Liver (tissue), 9 donors: ENCODE data around the gene PAPPA. TPM values are rescaled to one million over a fixed set of nuclear protein-coding genes. Genes with fewer than 3 reads are reported as not detected.

Experiments
- DNase-seq: peaks from one replicate; pipeline ENCODE4 v3.0.0-alpha.2; 2017; ENCODE audit warnings: low spot score
- H3K27ac ChIP-seq, 2 donors: one replicate each; pipeline ENCODE4 v1.7.0; 2013; ENCODE audit warnings: inconsistent platforms in 2 of 2, low read length in 2 of 2, control low read depth in 1 of 2, low read depth in 1 of 2, mild to moderate bottlenecking in 1 of 2
- H3K27me3 ChIP-seq, 4 donors: one replicate each; pipeline versions ENCODE4 v1.6.1 to v1.7.0; 2013; ENCODE audit warnings: low read length in 3 of 4, inconsistent platforms in 1 of 4, mild to moderate bottlenecking in 1 of 4, moderate library complexity in 1 of 4; ENCODE audit not compliant: control insufficient read depth in 4 of 4, insufficient read depth in 4 of 4
- H3K36me3 ChIP-seq, 4 donors: one replicate each; pipeline versions ENCODE4 v1.6.1 to v1.7.0; 2013; ENCODE audit warnings: low read length in 3 of 4, mild to moderate bottlenecking in 3 of 4, low read depth in 1 of 4, moderate library complexity in 1 of 4; ENCODE audit not compliant: control insufficient read depth in 4 of 4, insufficient read depth in 3 of 4
- H3K4me1 ChIP-seq, 4 donors: one replicate each; pipeline versions ENCODE4 v1.6.1 to v1.7.0; 2013; ENCODE audit warnings: low read length in 3 of 4, mild to moderate bottlenecking in 3 of 4, moderate library complexity in 1 of 4; ENCODE audit not compliant: control insufficient read depth in 4 of 4, insufficient read depth in 4 of 4
- H3K4me3 ChIP-seq, 3 donors: one replicate each; pipeline versions ENCODE4 v1.6.1 to v1.7.0; 2013; ENCODE audit warnings: low read length in 3 of 3, control low read depth in 1 of 3, low read depth in 1 of 3, mild to moderate bottlenecking in 1 of 3
- H3K9ac ChIP-seq, 2 donors: one replicate each; pipeline ENCODE4 v1.7.0; 2013; ENCODE audit warnings: low read length in 2 of 2, mild to moderate bottlenecking in 2 of 2, moderate library complexity in 2 of 2, control low read depth in 1 of 2, low read depth in 1 of 2
- H3K9me3 ChIP-seq, 4 donors: one replicate each; pipeline versions ENCODE4 v1.6.1 to v1.7.0; 2013; ENCODE audit warnings: low read length in 3 of 4; ENCODE audit not compliant: control insufficient read depth in 4 of 4
- CTCF ChIP-seq: fragments of 150-350 bp; IDR thresholded peaks from 2 replicates; pipeline ENCODE4 v1.5.1; 2017; ENCODE audit warnings: improper control_type of control experiment, low read depth, low read length; ENCODE audit not compliant: missing input control
- EGR1 ChIP-seq, 2 donors: IDR thresholded peaks; 2 replicates each; pipeline ENCODE4 v1.6.1; 2016 to 2018; ENCODE audit warnings: antibody characterized with exemption in 2 of 2, low read depth in 2 of 2
- FOXA1 ChIP-seq: IDR thresholded peaks from 2 replicates; pipeline ENCODE4 v1.6.1; 2016; ENCODE audit warnings: antibody characterized with exemption
- FOXA2 ChIP-seq: IDR thresholded peaks from 2 replicates; pipeline ENCODE4 v1.6.1; 2016; ENCODE audit warnings: antibody characterized with exemption
- GABPA ChIP-seq, 2 donors: IDR thresholded peaks in 1 of 2; conservative IDR thresholded peaks in 1 of 2; 2 replicates each; pipeline ENCODE4 v1.6.1; 2016; ENCODE audit warnings: antibody characterized with exemption in 2 of 2, mild to moderate bottlenecking in 1 of 2, moderate library complexity in 1 of 2
- HNF4G ChIP-seq: IDR thresholded peaks from 2 replicates; pipeline ENCODE4 v1.6.1; 2016; ENCODE audit warnings: antibody characterized with exemption
- JUND ChIP-seq, 2 donors: IDR thresholded peaks; 2 replicates each; pipeline ENCODE4 v1.6.1; 2016; ENCODE audit warnings: antibody characterized with exemption in 2 of 2
- RAD21 ChIP-seq, 2 donors: IDR thresholded peaks; 2 replicates each; pipeline ENCODE4 v1.6.1; 2016; ENCODE audit warnings: antibody characterized with exemption in 2 of 2, mild to moderate bottlenecking in 2 of 2
- RXRA ChIP-seq, 2 donors: IDR thresholded peaks; 2 replicates each; pipeline ENCODE4 v1.6.1; 2017 to 2018; ENCODE audit warnings: antibody characterized with exemption in 2 of 2, mild to moderate bottlenecking in 1 of 2
- SP1 ChIP-seq: IDR thresholded peaks from 2 replicates; pipeline ENCODE4 v1.6.1; 2018; ENCODE audit warnings: antibody characterized with exemption, mild to moderate bottlenecking
- TAF1 ChIP-seq: conservative IDR thresholded peaks from 2 replicates; pipeline ENCODE4 v1.6.1; 2016; ENCODE audit warnings: antibody characterized with exemption, mild to moderate bottlenecking
- WGBS: extraction: QIAGEN DNeasy Blood & Tissue Kit; methylation state at CpG from one replicate; pipeline ENCODE4 v1.1.7; 2013; 5-methylcytosine and 5-hydroxymethylcytosine counted together
- polyA plus RNA-seq, 2 donors: library from polyadenylated mRNA; stranded (reverse) in 1 of 2; unstranded in 1 of 2; fragments of 200-250 nt in 1 of 2; fragments of >200 nt in 1 of 2; fragmentation: Nextera tagmentation in 1 of 2; extraction: Ambion mirVana in 1 of 2; gene quantifications; one replicate each; pipeline versions ENCODE4 v1.2.1 to v1.2.3, GENCODE V29; 2013 to 2015
- total RNA-seq, 2 donors: library from RNA; depleted of rRNA; stranded (reverse); fragments of >200 nt; gene quantifications; one replicate each; pipeline ENCODE4 v1.2.3, GENCODE V29; 2014
- TF ChIP-seq, protein P1 (sequence below): IDR thresholded peaks from 2 replicates; pipeline ENCODE4 v1.6.1; 2016; ENCODE audit warnings: antibody characterized with exemption, mild to moderate bottlenecking
- TF ChIP-seq, protein P2 (sequence below): IDR thresholded peaks from 2 replicates; pipeline ENCODE4 v1.6.1; 2016; ENCODE audit warnings: antibody characterized with exemption
- TF ChIP-seq, protein P3 (sequence below): IDR thresholded peaks from 2 replicates; pipeline ENCODE4 v1.6.1; 2016; ENCODE audit warnings: antibody characterized with exemption
- TF ChIP-seq, protein P4 (sequence below): IDR thresholded peaks from 2 replicates; pipeline ENCODE4 v1.6.1; 2016; ENCODE audit warnings: antibody characterized with exemption
- donor health status: healthy.
- donor health status: healthy.
- donor health status: healthy.
- donor health status: healthy.
- donor health status: healthy.

Gene PAPPA
- total and polyA plus RNA-seq, 4 donors: 0.03 to 0.33 (median 0.20) TPM

GRCh38 chr9:116380496-116380995, 227.0 kb downstream of the PAPPA start:
- no peak for DNase-seq
- Histone ChIP-seq H3K4me1 (no peaks in the 10 kb centered on the region), H3K9me3 (no peaks in the 10 kb centered on the region), H3K9ac (no peak overlapping the region), H3K27me3 (no peaks in the 10 kb centered on the region), H3K36me3 (no peaks in the 10 kb centered on the region), H3K27ac (no peak overlapping the region), H3K4me3 (no peak overlapping the region)
- TF ChIP-seq TAF1 (no peak), RXRA (IDR thresholded peaks at IDR 0.05) (no peak), FOXA1 (no peak), SP1 (no peak)
- TF ChIP-seq, protein P1, sequence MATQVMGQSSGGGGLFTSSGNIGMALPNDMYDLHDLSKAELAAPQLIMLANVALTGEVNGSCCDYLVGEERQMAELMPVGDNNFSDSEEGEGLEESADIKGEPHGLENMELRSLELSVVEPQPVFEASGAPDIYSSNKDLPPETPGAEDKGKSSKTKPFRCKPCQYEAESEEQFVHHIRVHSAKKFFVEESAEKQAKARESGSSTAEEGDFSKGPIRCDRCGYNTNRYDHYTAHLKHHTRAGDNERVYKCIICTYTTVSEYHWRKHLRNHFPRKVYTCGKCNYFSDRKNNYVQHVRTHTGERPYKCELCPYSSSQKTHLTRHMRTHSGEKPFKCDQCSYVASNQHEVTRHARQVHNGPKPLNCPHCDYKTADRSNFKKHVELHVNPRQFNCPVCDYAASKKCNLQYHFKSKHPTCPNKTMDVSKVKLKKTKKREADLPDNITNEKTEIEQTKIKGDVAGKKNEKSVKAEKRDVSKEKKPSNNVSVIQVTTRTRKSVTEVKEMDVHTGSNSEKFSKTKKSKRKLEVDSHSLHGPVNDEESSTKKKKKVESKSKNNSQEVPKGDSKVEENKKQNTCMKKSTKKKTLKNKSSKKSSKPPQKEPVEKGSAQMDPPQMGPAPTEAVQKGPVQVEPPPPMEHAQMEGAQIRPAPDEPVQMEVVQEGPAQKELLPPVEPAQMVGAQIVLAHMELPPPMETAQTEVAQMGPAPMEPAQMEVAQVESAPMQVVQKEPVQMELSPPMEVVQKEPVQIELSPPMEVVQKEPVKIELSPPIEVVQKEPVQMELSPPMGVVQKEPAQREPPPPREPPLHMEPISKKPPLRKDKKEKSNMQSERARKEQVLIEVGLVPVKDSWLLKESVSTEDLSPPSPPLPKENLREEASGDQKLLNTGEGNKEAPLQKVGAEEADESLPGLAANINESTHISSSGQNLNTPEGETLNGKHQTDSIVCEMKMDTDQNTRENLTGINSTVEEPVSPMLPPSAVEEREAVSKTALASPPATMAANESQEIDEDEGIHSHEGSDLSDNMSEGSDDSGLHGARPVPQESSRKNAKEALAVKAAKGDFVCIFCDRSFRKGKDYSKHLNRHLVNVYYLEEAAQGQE: no peak

DNA sequence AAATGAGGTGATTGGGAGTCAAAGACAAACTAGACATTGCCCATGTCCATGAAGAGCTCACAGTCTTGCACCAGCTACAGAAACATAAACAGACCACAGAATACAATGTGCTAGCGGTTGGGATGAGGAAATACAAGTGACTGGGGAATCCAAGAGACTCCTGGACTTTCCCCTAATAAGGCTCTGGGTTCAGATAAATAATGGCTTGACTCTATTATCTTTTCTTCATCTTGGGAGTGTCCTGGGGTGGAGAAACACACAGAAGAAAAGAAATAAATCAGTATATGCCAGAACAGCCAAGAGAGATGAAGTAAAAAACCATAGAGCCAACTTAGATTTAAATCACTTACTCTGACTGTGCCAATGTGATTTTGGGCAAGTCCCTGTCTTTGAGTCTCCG, 227.8 kb downstream of the PAPPA start:
- H3K9ac ChIP-seq: no peak overlapping the region
- no peaks in the 10 kb centered on the region for H3K36me3 ChIP-seq
- TF ChIP-seq HNF4G (no peak), GABPA (IDR thresholded peaks at IDR 0.05 in 1 of 2, conservative IDR thresholded peaks at IDR 0.05 in 1 of 2) (no peak), RAD21 (IDR thresholded peaks at IDR 0.05) (no peak), FOXA1 (no peak), FOXA2 (no peak), EGR1 (IDR thresholded peaks at IDR 0.05; ENCODE audit: low read depth in 2 of 2) (no peak), CTCF (no peak), JUND (IDR thresholded peaks at IDR 0.05) (no peak)
- TF ChIP-seq, protein P2, sequence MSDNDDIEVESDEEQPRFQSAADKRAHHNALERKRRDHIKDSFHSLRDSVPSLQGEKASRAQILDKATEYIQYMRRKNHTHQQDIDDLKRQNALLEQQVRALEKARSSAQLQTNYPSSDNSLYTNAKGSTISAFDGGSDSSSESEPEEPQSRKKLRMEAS: no peak
- TF ChIP-seq, protein P3, sequence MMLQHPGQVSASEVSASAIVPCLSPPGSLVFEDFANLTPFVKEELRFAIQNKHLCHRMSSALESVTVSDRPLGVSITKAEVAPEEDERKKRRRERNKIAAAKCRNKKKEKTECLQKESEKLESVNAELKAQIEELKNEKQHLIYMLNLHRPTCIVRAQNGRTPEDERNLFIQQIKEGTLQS: no peak
- TF ChIP-seq, protein P4, sequence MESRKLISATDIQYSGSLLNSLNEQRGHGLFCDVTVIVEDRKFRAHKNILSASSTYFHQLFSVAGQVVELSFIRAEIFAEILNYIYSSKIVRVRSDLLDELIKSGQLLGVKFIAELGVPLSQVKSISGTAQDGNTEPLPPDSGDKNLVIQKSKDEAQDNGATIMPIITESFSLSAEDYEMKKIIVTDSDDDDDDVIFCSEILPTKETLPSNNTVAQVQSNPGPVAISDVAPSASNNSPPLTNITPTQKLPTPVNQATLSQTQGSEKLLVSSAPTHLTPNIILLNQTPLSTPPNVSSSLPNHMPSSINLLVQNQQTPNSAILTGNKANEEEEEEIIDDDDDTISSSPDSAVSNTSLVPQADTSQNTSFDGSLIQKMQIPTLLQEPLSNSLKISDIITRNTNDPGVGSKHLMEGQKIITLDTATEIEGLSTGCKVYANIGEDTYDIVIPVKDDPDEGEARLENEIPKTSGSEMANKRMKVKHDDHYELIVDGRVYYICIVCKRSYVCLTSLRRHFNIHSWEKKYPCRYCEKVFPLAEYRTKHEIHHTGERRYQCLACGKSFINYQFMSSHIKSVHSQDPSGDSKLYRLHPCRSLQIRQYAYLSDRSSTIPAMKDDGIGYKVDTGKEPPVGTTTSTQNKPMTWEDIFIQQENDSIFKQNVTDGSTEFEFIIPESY: no peak
- H3K27me3 ChIP-seq: no peaks in the 10 kb centered on the region
- 91% methylated on average over 2 of the region's 2 CpGs for WGBS
- H3K4me3 ChIP-seq: no peak overlapping the region
- no peaks in the 10 kb centered on the region for H3K9me3 ChIP-seq
- H3K4me1 ChIP-seq: no peaks in the 10 kb centered on the region
- no peak overlapping the region for H3K27ac ChIP-seq
- DNase-seq: no peak
